NT2/D1 (cell line): ENCODE results near the gene OAT.

Experiments used
- SUZ12 ChIP-seq: IDR thresholded peaks from 2 replicates; pipeline ENCODE4 v1.6.1; 2011; ENCODE audit not compliant: insufficient read length, insufficient read depth; ENCODE audit errors: extremely low read depth
- ZNF274 ChIP-seq: IDR thresholded peaks from 2 replicates; pipeline ENCODE4 v1.6.1; 2011; ENCODE audit warnings: mild to moderate bottlenecking, low read depth, low read length

GRCh38 chr10:124458473-124458872 lies 39.8 kb upstream of the OAT start:
- TF ChIP-seq ZNF274 = no peak
- TF ChIP-seq SUZ12 = no peak
